ENCODE data around the gene IGLL5. TPM values are rescaled to one million over a fixed set of nuclear protein-coding genes. Genes with fewer than 3 reads are reported as not detected.

The IGLL5 gene
- total and polyA plus RNA-seq, 8 donors, result 0.23 to 10.6 (median 0.49) TPM; not detected in 1

GRCh38 chr22:22882033-22882717 lies 5.4 kb upstream of the IGLL5 start:
- ATAC-seq (peak; percentile 46), DNase-seq (no peak)
- Histone ChIP-seq H3K9me3 (no peaks in the 10 kb centered on the region), H3K4me3 (no peak overlapping the region), H3K4me1 (no peaks in the 10 kb centered on the region), H3K36me3 (no peaks in the 10 kb centered on the region), H3K27ac (no peak overlapping the region), H3K27me3 (peaks cover 0 to 34% of the 10 kb centered on the region in 2 donors)
- TF ChIP-seq, protein P1, sequence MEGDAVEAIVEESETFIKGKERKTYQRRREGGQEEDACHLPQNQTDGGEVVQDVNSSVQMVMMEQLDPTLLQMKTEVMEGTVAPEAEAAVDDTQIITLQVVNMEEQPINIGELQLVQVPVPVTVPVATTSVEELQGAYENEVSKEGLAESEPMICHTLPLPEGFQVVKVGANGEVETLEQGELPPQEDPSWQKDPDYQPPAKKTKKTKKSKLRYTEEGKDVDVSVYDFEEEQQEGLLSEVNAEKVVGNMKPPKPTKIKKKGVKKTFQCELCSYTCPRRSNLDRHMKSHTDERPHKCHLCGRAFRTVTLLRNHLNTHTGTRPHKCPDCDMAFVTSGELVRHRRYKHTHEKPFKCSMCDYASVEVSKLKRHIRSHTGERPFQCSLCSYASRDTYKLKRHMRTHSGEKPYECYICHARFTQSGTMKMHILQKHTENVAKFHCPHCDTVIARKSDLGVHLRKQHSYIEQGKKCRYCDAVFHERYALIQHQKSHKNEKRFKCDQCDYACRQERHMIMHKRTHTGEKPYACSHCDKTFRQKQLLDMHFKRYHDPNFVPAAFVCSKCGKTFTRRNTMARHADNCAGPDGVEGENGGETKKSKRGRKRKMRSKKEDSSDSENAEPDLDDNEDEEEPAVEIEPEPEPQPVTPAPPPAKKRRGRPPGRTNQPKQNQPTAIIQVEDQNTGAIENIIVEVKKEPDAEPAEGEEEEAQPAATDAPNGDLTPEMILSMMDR (IDR thresholded peaks at IDR 0.05), result no peak
- intact Hi-C loops (cut with DNase I), result no loop called here

- H3K27ac ChIP-seq, result no peak overlapping the region
- DNase-seq (no peak), ATAC-seq (no peak)
- TF ChIP-seq, protein P1 (IDR thresholded peaks at IDR 0.05), result no peak
- peaks cover 0 to 34% of the 10 kb centered on the region in 2 donors for H3K27me3 ChIP-seq
- H3K9me3 ChIP-seq, result no peaks in the 10 kb centered on the region
- H3K4me1 ChIP-seq, result no peaks in the 10 kb centered on the region
- no peak overlapping the region for H3K4me3 ChIP-seq
- intact Hi-C loops (cut with DNase I), result no loop called here
- H3K36me3 ChIP-seq, result no peaks in the 10 kb centered on the region
These were observed 4.4 kb upstream of the IGLL5 start for GRCh38 chr22:22883090-22883727.

DNA sequence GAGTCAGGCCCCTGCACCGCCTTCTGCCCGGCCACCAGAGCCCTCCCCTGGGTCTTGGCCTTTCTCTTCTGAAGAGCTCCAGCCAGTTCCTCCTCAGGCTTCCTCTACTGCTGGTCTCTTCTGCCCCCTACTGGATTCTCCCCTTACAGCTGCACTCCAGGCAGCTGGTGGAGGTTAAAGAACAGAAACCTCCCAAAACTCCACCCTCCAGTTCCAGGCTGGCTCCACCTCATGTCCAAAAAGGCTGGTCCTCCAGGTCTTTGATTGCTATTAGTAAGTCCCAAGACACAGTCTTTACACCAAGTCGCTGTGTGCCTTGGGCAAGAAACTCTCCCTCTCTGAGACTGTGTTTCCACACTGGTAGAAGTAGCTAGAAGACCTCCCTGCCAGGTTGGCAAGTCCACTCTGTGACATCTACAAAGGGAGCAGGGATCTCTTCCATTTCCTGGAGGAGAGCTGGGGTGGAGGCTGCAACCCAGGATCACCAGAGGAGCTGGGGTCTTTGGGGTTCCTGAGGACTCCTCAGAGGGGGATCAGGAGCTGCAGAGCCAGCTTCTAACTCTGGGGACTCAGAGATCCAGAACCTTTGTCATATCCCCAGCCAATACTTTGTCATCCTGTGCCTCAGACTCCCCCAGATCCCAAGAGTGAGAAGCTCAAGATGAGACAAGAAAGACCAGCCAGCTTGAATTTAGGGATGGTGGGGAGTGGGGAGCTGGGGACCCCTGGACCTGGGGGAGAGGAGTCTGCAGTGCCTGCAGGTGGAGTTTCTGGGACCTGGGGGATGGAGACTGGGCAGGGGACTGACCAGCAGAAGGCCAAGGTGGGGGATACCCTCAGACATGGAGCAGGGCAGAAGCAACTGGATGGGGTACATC lies 3.4 kb upstream of the IGLL5 start:
- H3K36me3 ChIP-seq, result no peaks in the 10 kb centered on the region

GRCh38 chr22:22884888-22885840 lies 2.5 kb upstream of the IGLL5 start:
- ATAC-seq (no peak), DNase-seq (no peak)
- no peaks in the 10 kb centered on the region for H3K4me1 ChIP-seq
- H3K4me3 ChIP-seq, result no peak overlapping the region
- H3K27me3 ChIP-seq, result peaks cover 0 to 35% of the 10 kb centered on the region in 2 donors
- H3K9me3 ChIP-seq, result no peaks in the 10 kb centered on the region
- H3K36me3 ChIP-seq, result no peaks in the 10 kb centered on the region
- no peak overlapping the region for H3K27ac ChIP-seq
- TF ChIP-seq, protein P1 (IDR thresholded peaks at IDR 0.05), result no peak
- intact Hi-C loops (cut with DNase I), result no loop called here

More for the DNA sequence above, 3.4 kb upstream of the IGLL5 start:
- no peaks in the 10 kb centered on the region for H3K4me1 ChIP-seq
- H3K27ac ChIP-seq, result no peak overlapping the region
- TF ChIP-seq, protein P1 (IDR thresholded peaks at IDR 0.05), result peak; percentile 54 to 85
- DNase-seq (peak in 3 of 4 donors; percentile 36 to 65 (median 59)), ATAC-seq (peak; percentile 90)
- no peak overlapping the region for H3K4me3 ChIP-seq
- intact Hi-C loops (cut with DNase I), result no loop called here
- peaks cover 0 to 40% of the 10 kb centered on the region in 2 donors for H3K27me3 ChIP-seq
- no peaks in the 10 kb centered on the region for H3K9me3 ChIP-seq

All from left lung (tissue), 10 donors.